ENCODE results near the gene KCNC1. TPM values are rescaled to one million over a fixed set of nuclear protein-coding genes. Genes with fewer than 3 reads are reported as not detected.

KCNC1 gene
- total RNA-seq, 4 donors from 2014 or later, result not detected

DNA sequence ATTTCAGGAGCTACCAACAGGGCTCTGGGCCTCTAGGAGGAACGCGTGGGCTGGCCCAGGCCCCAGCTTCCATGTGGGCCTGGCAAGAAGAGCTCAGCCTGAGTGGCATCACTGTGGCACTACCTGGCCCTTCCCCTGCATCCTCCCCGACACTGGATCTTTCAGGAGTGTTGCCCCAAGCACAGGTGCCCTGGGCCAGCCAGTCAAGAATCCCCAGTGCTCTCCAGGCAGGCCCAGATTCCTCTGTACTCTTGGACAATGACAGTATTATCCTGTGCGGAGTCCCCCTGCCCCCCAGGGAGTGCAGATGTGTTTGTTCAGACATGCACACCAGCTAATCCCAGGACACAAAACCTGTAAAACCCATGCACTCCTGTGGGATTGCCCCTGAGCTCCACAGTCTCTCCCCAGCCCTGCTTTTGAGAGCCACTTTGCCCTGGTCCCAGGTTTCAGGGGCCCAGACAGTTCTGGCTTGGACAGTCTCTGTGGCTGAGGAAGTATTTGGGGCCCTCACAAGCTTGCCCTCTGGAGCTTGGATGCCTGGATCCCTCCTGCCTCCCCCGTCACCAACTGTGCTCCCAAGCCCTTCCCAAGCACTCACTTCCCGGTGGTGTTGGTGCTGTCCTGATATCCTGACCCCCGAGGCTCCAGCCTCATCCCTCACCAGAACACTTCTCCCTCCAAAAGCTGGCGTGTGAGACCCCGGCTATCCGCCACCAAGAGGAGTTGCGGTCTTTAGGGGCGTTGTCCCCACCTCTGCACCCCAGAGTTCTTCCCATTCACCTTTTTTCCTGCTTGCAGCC lies 39.9 kb downstream of the KCNC1 start:
- TF ChIP-seq POLR2A (IDR thresholded peaks at IDR 0.05) (no peak), EP300 (IDR thresholded peaks at IDR 0.05) (no peak)
- TF ChIP-seq, protein P1, sequence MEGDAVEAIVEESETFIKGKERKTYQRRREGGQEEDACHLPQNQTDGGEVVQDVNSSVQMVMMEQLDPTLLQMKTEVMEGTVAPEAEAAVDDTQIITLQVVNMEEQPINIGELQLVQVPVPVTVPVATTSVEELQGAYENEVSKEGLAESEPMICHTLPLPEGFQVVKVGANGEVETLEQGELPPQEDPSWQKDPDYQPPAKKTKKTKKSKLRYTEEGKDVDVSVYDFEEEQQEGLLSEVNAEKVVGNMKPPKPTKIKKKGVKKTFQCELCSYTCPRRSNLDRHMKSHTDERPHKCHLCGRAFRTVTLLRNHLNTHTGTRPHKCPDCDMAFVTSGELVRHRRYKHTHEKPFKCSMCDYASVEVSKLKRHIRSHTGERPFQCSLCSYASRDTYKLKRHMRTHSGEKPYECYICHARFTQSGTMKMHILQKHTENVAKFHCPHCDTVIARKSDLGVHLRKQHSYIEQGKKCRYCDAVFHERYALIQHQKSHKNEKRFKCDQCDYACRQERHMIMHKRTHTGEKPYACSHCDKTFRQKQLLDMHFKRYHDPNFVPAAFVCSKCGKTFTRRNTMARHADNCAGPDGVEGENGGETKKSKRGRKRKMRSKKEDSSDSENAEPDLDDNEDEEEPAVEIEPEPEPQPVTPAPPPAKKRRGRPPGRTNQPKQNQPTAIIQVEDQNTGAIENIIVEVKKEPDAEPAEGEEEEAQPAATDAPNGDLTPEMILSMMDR (IDR thresholded peaks at IDR 0.05), result no peak
- no peak overlapping the region for H3K4me3 ChIP-seq
- DNase-seq (ENCODE audit: low spot score in 2 of 2), result no peak
- H3K9me3 ChIP-seq, result peaks cover 0 to 9% (median 0%) of the 10 kb centered on the region in 4 donors
- 79 to 81% methylated on average over 11 of the region's 12 CpGs for WGBS, 2 donors
- no peaks in the 10 kb centered on the region for H3K4me1 ChIP-seq
- no peaks in the 10 kb centered on the region for H3K36me3 ChIP-seq
- no peaks in the 10 kb centered on the region for H3K27me3 ChIP-seq
- no peak overlapping the region for H3K27ac ChIP-seq

DNA sequence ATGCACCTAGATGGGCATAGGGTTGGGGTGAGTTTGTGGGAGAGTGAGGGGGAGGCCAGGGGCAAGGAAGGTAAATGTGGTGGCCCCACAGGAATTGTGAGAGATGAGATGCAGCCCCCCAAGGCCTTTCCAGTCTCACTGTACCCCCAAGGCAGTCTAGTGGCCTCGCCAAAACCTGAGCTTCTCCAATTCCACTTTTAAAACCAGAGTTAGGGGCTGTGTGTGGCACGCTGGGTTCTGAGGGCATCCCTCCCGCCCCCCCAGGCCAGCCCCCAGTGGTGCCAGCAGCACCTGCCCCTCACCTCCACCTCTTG lies 40.4 kb downstream of the KCNC1 start:
- H3K27me3 ChIP-seq, result no peaks in the 10 kb centered on the region
- no peak overlapping the region for H3K4me3 ChIP-seq
- H3K4me1 ChIP-seq, result no peaks in the 10 kb centered on the region
- no peaks in the 10 kb centered on the region for H3K36me3 ChIP-seq
- no peak for DNase-seq (ENCODE audit: low spot score in 2 of 2)
- H3K27ac ChIP-seq, result no peak overlapping the region
- 86 to 93% methylated on average over 3 of the region's 3 CpGs for WGBS, 2 donors
- TF ChIP-seq, protein P1 (IDR thresholded peaks at IDR 0.05), result no peak
- no peak for TF ChIP-seq EP300 (IDR thresholded peaks at IDR 0.05)
- no peak for TF ChIP-seq POLR2A (IDR thresholded peaks at IDR 0.05)
- H3K9me3 ChIP-seq, result peaks cover 0 to 9% (median 0%) of the 10 kb centered on the region in 4 donors

DNA sequence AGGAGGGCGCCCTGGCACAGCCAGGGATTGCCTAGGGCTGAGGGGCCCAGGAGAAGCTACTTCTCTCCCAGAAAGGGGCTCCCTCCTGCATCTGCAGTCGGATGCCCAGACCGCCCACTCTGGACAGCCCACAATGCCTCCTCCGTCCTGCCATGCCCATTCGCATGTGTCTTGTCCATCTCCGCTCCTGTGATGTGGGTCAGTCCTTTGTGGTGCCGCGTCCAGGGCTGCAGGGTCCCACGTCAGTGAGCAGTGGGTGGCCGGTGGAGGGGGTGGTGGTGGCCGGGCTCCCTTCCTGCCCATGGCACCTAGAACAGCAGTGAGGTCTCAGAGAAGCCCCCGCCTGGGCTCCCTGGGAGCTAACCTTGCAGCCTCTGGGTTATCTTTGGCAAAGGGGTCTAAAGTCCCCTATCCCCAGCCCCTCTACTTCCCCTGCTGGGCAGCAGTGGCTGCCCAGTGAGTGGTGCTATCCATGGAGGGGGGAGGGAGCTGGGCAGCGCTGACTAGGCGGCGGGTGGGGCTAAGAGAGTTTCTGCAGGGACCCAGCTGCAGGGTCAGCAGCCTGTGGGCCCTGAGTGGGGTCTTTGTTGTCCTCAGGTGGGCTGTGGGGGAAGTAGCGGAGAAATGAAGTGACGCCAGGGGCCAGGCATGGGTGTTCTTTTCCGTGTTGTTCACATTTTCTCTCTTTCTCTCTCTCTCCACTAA lies 41.1 kb downstream of the KCNC1 start:
- no peaks in the 10 kb centered on the region for H3K4me1 ChIP-seq
- TF ChIP-seq, protein P1 (IDR thresholded peaks at IDR 0.05), result no peak
- TF ChIP-seq POLR2A (IDR thresholded peaks at IDR 0.05) (no peak), EP300 (IDR thresholded peaks at IDR 0.05) (no peak)
- H3K9me3 ChIP-seq, result peaks cover 0 to 9% (median 0%) of the 10 kb centered on the region in 4 donors
- no peak overlapping the region for H3K27ac ChIP-seq
- no peak overlapping the region for H3K4me3 ChIP-seq
- H3K36me3 ChIP-seq, result no peaks in the 10 kb centered on the region
- no peaks in the 10 kb centered on the region for H3K27me3 ChIP-seq
- WGBS, 2 donors, result 70 to 71% methylated on average over 9 to 13 of the region's 18 CpGs
- DNase-seq (ENCODE audit: low spot score in 2 of 2), result no peak

DNA sequence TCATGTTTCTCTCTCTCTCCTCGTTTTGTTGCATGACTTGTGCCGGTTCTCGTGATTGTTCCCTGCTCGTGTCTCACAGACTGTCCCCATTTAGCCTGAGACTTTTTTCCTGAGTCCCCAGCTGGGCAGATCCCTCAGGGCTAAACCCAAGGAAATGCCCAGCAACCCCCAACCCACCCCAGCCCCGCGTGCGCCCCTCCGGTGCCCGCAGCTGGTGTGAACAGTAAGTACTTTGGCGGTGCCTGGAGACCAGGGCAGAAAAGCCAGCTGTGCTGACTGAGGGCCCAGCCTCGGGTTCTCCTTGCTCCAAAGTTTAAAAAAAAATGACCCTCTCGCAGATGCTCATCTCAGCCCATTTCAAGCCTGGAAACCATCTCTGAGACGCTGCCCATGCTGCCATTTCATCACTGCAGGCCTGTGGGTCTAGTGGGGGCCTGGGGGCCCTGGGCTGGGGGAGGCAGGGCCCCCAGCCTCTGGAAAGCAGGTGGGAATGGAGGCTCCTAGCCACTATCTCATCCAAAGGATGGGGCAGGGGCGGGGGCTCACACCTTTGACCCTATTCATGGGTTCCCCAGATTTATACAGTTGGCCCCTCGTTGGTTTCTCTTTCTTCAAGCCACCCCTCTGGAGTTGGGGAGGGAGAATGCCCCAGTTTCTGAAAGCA lies 41.8 kb downstream of the KCNC1 start:
- no peak for TF ChIP-seq EP300 (IDR thresholded peaks at IDR 0.05)
- TF ChIP-seq, protein P1 (IDR thresholded peaks at IDR 0.05), result no peak
- no peak for DNase-seq (ENCODE audit: low spot score in 2 of 2)
- Histone ChIP-seq H3K4me1 (no peaks in the 10 kb centered on the region), H3K27me3 (no peaks in the 10 kb centered on the region), H3K36me3 (no peaks in the 10 kb centered on the region), H3K27ac (no peak overlapping the region), H3K9me3 (peaks cover 0 to 9% (median 0%) of the 10 kb centered on the region in 4 donors), H3K4me3 (no peak overlapping the region)
- WGBS, 2 donors, result 67 to 69% methylated on average over 15 of the region's 15 CpGs

All from tibial nerve (tissue), 4 donors.